ENCODE results near the gene CES3. TPM values are rescaled to one million over a fixed set of nuclear protein-coding genes. Genes with fewer than 3 reads are reported as not detected.

CES3 gene
- total and polyA plus RNA-seq, 9 of the 15 experiments (the other 6 are each of a cell fraction or from before 2014, with no cell fraction given), result 0.06 to 2.2 (median 0.68) TPM

- TF ChIP-seq SREBF1 (IDR thresholded peaks at IDR 0.05; ENCODE audit: borderline replicate concordance, low read depth, low read length) (no peak), ETV6 (IDR thresholded peaks at IDR 0.05; ENCODE audit: borderline replicate concordance in 1 of 2, low read depth in 2 of 2, low read length in 1 of 2) (no peak), ETV6 (CRISPR knock-in tag; IDR thresholded peaks at IDR 0.05; ENCODE audit: borderline replicate concordance) (no peak), ZNF644 (tag; IDR thresholded peaks at IDR 0.05; ENCODE audit: low read depth) (no peak), FOXP4 (CRISPR knock-in tag; IDR thresholded peaks at IDR 0.05; ENCODE audit: borderline replicate concordance) (no peak), TARDBP (IDR thresholded peaks at IDR 0.05) (no peak), STAT5A (IDR thresholded peaks at IDR 0.05; ENCODE audit: borderline replicate concordance, low read length) (no peak), ZFX (CRISPR knock-in tag; IDR thresholded peaks at IDR 0.05) (no peak)
These were observed 33.0 kb upstream of the CES3 start (continued) for GRCh38 chr16:66927918-66928649.

Data from K562 (cell line).